Endothelial cell of umbilical vein (primary cell): ENCODE measurements around the gene MFRP.

ENCODE experiments used
- CTCF ChIP-seq, 2 donors: IDR thresholded peaks; 1 replicate in 1 of 2; 2 replicates in 1 of 2; pipeline ENCODE4 v1.5.1; 2011; ENCODE audit warnings: low read length in 2 of 2, mild to moderate bottlenecking in 2 of 2, moderate library complexity in 2 of 2, control low read depth in 1 of 2, inconsistent platforms in 1 of 2, low read depth in 1 of 2; ENCODE audit not compliant: insufficient read depth in 1 of 2; ENCODE audit errors: extremely low read depth in 1 of 2
- EZH2 ChIP-seq: IDR thresholded peaks from 2 replicates; pipeline ENCODE4 v1.6.1; 2012; ENCODE audit warnings: borderline replicate concordance, low read depth, mild to moderate bottlenecking, moderate library complexity, low read length, inconsistent platforms; ENCODE audit not compliant: severe bottlenecking
- FOS ChIP-seq: IDR thresholded peaks from 2 replicates; pipeline ENCODE4 v1.6.1; 2011; ENCODE audit warnings: mild to moderate bottlenecking, low read length, moderate library complexity, borderline replicate concordance; ENCODE audit not compliant: insufficient read depth
- GATA2 ChIP-seq: IDR thresholded peaks from 2 replicates; pipeline ENCODE4 v1.7.0; 2011; ENCODE audit warnings: low read depth, mild to moderate bottlenecking, moderate library complexity, mixed read lengths, low read length; ENCODE audit not compliant: insufficient read length, insufficient read depth
- JUN ChIP-seq: IDR thresholded peaks from 2 replicates; pipeline ENCODE4 v1.6.1; 2011; ENCODE audit warnings: borderline replicate concordance, low read depth; ENCODE audit not compliant: insufficient read length, insufficient read depth
- MYC ChIP-seq: IDR thresholded peaks from one replicate; pipeline ENCODE4 v1.6.1; 2011; ENCODE audit warnings: mild to moderate bottlenecking, low read depth, low read length
- POLR2A ChIP-seq: IDR thresholded peaks from 2 replicates; pipeline ENCODE4 v1.6.1; 2012; ENCODE audit warnings: low read depth, mild to moderate bottlenecking, control low read depth, low read length
- POLR2AphosphoS5 ChIP-seq: IDR thresholded peaks from 2 replicates; pipeline ENCODE4 v1.6.1; 2012; ENCODE audit warnings: low read depth, mild to moderate bottlenecking, control low read depth, low read length, moderate library complexity; ENCODE audit not compliant: insufficient read depth
- TF ChIP-seq, protein P1 (sequence below): IDR thresholded peaks from 2 replicates; pipeline ENCODE4 v1.6.1; 2011; ENCODE audit not compliant: insufficient read depth, insufficient read length

GRCh38 chr11:119320776-119321524 lies 25.6 kb downstream of the MFRP start:
- TF ChIP-seq POLR2A (peak; percentile 67), CTCF (IDR thresholded peaks at IDR 0.05; ENCODE audit: extremely low read depth in 1 of 2, insufficient read depth in 1 of 2, low read depth in 1 of 2, low read length in 2 of 2) (no peak), POLR2AphosphoS5 (peak; percentile 76), FOS (no peak), JUN (no peak), EZH2 (no peak), MYC (no peak), GATA2 (no peak)
- TF ChIP-seq, protein P1, sequence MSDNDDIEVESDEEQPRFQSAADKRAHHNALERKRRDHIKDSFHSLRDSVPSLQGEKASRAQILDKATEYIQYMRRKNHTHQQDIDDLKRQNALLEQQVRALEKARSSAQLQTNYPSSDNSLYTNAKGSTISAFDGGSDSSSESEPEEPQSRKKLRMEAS, result no peak
